Measurements from ENCODE around the gene TSPAN18.

- TF ChIP-seq CTCF (IDR thresholded peaks at IDR 0.05; ENCODE audit: low read length) = no peak
- no peak for TF ChIP-seq EZH2 (IDR thresholded peaks at IDR 0.05; ENCODE audit: borderline replicate concordance, low read length)
These were observed 46.7 kb downstream of the TSPAN18 start for GRCh38 chr11:44773351-44773965.

Data from OCI-LY1 (cell line).